GM19351 (cell line): ENCODE data around the gene TSEN54.
"Not testable (repeated sequence)": the region's sequence is repeated elsewhere in the genome, so short reads cannot be mapped to it uniquely, and the experiment has no call there.

ENCODE experiments used
- ATAC-seq: cut with Tn5 transposase; IDR thresholded peaks from one replicate; pipeline ENCODE4 v1.9.1; 2021; ENCODE audit warnings: mild to moderate bottlenecking, moderate library complexity; ENCODE audit not compliant: unreplicated experiment

TSEN54 gene

DNA sequence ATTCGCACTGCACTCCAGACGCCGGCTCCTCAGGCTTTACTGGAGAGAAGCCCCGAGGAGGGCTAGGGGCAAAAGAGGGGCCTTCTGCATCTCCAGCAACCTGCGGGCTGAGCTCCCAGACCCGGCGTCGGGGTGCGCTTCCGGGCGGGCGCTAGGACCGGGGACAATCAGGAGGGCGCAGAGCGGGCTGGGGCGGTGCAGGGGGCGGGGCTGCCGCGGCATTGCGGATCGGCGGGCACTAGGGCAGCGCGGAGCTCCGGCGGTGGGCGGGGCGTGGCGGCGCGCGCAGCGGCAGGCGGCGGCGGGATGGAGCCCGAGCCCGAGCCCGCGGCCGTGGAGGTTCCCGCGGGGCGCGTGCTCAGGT is at the start of gene TSEN54:
Gene TSEN54, plus strand, starts transcription at position 274 of the 364 bp plus-strand sequence. Its CDS starts 33 bp downstream, at position 307.
- peak; percentile 74 for ATAC-seq

DNA sequence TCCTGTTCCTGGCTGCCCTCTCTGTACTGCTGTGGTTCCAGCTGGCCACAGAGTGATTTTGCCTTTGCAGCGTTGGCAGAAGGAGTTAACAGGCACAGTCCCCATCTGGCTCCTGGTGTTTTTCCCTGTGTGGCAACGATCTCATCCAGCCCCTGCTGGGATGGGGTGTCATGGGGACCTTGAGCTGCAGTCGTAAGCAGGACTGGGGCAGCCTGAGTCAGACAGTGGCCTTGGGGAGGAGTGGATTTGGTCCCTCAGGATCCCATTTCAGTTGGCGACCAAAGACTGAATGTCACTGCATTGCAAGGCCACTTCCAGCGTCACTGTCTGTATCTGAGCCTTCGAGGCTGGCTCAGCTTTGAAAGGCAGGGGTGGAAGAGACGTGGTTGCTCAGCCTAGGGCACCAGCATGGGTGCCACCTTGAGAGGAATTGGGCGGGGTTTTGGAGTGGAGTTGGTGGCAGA is 48.0 kb upstream of the TSEN54 start:
- ATAC-seq, result no peak

DNA sequence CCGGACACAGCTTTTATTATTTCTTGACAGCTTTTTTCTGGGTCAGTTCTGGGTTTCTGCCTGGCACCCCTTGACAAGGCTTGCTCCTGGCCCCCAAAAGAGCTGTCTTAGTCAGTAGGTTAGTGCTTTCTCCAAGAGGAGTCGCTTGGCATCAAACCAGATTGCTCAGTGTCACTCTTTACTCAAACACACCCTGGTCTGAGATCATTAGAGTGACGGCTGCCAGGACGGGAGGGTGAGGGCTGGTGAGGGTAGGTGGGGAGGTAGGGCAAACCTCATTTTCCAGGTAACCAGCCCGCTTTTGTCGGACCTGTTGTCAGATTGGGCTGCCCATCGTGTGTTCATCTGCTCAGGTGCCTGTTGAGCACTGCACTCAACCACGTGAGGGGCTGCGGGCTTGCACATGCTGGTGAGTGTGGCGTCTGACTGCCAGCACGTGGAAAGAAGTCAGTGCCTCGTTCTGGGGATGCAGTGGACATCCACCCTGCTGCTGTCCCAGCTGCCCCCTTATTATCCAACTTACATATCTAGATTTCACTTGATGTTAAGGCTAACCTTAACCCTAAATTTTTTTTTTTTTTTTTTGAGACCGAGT is 47.5 kb upstream of the TSEN54 start:
- no peak for ATAC-seq

DNA sequence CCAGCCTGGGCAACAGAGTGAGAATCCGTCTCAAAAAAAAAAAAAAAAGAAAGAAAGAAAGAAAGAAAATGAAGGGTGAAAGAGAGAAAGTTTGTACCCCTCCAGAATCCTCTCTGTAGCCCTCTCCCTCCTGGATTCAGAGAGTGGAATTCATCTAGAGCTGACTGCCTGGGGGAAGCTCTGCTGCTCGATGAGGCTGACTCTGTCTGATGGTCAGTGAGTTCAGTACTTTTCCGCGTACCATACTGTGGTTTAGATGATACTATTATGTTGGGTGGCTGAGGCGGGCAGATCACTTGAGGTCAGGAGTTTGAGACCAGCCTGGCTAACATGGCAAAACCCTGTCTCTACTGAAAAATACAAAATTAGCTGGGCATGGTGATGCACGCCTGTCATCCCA is 45.1 kb upstream of the TSEN54 start:
- no peak for ATAC-seq

DNA sequence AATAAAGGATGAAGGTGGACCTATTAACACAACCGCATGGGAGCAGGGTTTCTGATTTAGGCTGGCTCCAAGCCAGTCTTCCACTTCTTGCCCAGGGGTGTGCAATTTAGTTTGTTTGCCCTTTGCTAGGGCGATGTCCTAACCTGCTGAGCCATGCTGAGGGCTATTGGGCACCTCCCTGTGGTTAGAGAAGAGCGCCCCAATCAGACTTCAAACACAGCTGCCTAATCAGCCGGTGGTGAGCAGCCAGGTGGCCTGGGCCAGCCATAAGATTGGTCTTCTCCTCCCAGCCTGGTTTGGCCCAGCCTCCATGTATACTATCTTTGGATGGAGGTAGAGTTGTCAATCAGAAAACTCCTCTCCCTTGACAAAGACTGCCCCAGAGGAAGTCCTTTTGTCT is 44.2 kb upstream of the TSEN54 start:
- ATAC-seq, result no peak

DNA sequence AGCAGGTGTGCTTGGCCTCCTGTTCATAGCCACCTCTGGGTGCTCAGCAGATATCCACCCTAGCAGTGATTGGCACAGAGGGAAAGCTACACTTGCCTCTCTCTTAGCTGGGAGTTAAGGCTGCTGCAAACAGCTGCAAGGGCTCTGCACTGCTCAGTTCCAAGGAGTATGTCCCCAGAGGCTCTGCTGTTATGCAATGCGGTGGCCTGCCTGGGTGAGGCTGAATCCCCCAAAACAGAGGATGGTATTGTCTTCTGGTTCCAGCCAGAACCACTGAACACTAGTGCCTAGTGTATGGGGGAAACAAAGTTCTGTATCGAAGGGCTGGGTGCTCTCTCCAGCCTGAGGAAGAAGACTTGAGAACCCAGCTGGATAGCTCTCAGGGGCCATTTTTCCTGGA is 43.1 kb upstream of the TSEN54 start:
- ATAC-seq, result no peak

DNA sequence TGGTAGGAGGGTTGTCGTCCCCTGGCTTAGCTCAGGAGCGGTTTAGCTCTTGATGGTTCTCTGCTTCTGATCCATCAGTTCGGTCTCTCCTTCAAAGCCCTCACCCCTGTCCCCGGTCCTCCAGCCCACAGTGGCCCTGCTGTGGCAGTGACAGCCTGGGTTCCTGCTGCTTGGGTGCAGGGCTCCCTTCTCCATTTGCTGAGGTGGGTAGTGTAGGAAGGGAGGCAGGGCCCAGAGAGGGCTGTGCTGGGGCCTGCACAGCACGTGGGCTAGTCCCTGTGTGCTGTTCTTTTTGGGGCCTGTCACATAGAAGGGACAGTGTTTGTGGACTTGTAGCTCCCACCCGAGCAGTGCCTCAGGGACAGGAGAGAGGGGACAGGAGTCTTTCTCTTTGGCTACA is 41.6 kb upstream of the TSEN54 start:
- no peak for ATAC-seq

DNA sequence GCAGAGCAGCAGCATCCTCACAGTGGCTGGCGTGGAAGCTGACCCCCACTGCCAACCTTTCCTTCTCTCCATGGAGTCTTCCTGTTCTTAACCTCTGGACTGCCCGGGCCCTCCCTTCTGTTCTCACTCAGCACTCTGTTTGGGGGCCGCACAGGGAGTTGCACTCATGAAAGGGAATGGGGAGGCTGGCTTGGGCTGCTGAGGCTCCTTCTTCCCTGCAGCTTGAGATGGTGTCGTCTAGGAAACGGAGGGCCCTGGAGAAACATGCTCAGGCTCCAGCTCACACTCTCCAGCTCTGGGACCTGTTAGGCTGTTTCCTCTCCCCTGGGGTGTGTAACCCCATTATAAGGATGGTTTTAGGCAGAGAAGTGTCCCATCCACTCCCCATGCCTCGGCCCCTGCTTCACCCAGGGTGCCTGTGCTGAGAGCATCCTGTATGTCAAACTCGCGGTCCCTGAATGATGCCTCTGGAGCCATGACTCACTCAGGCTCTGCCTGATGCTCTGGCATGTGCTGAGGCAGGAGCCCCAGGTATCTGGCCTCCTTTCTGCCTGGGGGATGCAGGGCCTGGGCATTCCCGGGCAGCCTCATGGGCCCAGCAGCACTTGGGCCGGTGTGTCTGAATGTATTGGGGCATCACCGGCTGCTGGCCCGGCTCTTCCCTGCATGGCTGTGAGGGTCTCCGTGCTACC is 41.0 kb upstream of the TSEN54 start:
- no peak for ATAC-seq

DNA sequence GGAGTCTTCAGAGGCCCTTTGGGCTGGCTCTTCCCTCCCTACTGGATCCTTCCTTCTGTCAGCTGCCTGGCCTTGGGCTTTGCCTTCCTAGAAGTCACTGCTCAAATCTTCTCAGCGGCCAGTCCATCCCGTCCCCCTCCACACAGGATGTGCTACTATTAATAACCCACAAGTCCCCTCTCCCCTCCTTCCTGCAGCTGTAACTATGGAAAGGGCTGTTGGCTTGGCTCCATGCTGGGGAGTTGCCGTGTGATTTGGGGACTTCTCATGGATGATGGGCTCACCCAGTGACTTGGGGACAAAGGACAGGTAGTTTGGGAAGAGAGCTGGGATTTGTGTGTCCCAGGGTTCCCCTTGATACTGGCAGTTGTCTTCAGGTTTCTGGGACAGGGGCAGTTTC is 40.5 kb upstream of the TSEN54 start:
- ATAC-seq, result no peak

DNA sequence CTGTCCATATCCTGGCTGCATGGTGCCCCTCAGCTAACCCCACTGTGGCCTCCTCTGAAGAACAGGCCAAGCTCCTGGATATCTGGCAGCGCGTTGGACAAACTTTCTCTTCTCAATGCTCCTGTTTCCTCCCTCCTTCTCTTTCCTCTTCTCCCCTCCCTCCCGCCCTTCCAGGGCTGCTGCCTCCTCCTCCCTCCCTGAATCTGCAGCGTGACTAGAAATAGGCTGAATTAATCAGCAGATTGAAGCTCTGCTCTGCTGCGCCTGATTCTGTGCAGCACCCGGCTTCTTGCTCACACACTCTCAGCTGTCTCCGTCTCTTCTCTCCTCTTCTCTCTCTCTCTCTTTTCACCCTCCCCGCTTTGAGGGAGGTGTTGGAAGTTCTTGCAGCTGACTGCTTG is 40.1 kb upstream of the TSEN54 start:
- ATAC-seq, result no peak

DNA sequence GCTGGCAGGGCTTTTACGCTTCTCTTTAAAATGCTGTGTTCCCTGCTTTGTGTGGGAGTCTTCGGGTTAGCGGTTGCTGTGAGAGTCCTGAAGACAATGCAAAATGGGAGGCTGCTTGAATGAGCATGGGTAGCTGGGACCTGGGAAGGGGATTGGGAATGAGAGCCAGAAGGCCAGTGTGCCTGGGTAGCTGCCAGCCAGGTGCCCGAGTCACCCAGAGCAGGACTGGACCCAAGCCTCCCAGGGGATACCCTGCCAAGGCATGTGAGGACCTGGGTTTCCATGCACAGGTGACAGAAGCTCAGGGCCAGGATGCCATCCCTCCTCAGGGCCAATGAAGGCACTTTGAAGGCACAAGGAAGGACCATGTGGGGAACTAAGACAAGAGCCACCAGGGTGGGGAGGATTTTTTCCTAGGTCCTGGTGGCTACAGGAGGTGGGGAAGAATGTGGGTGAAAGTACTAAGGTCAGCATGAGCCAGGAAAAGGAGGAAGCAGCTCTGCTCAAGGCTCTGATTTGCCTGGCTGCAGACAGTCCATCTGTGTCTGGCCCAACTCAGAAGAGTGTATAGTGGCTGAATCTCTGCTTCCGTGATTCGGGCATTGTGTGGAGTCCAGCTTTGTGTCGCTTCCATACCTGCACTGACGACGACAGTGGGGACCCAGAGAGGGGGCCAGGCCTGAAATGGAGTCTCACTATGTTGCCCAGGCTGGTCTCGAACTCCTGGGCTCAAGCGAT is 39.4 kb upstream of the TSEN54 start:
- no peak for ATAC-seq

DNA sequence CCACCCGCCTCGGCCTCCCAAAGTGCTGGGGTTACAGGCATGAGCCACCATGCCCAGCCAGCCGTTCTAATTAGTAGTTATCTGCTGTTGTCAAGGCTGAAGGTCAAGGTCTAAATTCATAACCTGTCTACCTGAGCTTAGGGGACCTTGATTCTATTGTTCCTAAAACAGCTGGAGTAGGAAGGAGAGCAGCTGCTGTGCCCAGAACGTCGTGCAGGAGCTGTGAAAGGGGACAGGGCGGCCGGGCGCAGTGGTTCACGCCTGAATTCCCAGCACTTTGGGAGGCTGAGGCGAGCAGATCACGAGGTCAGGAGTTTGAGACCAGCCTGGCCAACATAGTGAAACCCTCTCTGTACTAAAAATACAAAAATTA is 38.9 kb upstream of the TSEN54 start:
- ATAC-seq, result not testable (repeated sequence)

DNA sequence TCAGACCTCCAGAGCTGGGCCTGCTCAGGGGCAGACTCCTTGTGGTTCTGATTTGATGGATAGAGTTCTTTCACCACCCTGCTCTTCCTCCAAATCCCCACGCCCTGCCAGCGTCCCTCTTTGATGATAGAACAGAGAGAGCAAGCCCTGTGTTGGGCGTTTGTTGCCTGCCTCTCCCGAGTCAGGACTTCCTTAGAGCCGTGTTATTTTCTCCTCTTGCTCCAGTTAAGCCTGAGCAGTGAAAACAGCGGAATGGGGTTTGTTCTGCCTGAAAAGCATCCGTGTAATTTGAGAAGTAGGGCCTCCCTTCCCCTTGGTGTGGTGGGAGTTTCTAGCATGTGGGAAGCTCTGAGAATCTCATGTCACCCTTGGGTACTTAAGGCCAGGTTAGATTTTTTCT is 37.8 kb upstream of the TSEN54 start:
- ATAC-seq, result no peak

DNA sequence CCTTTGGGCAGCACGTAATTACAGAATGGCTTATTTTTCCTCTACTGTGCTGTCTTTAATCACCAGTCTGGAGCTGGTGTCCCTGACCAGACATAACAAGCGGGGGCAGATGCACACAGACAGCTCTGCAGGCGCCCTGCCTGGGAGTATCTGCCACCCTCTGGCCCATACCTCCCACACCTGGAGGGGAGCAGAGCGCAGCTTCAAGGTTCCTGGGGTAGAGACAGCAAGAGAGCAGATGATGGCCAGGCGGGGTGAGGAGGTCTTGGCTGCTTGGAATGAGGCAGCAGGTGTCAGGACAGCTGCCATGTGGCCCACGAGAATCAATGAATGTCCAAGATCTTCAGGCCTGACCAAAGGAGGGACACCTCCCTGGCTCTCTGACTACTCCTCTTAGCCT is 36.0 kb upstream of the TSEN54 start:
- ATAC-seq, result no peak

DNA sequence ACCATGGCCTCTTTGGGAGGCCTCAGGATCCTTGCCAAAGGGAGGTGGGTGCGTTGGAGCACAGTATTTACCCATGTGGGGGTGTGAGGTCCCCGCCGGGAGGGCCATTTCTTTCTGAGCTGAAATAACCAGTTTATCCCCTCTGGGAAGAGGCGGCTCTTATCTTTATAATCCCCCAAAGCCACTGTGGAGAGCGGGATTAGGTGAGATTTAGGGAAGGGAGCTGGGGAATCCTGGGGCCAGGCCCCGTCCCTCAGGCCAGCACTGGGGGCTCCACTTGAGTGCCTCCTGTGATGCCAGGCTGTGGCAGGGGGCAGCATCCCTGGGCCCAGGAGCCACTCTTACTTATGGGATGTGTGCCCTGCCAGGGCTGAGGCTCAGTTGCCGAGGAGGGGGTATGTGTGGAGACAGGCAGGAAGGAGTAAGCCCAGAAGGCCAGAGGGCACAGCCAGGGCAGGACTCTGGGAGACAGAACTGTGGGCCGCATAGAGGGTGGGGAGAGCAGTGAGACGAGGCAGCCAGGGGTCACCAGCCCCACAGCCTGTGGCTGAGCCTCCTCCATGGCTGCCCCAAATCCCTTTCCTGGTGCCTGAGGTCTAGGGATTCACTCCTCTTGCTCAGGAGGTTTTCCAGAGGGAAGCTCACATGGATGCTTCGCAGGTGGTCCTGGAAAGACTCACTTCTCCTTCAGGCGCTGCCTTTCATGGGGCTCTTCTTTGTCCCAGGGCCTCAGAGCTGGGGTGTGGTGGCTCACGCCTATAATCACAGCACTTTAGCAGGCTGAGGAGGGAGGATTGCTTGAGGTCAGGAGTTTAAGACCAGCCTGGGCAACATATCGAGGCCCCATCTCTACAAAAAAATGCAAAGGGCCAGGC is 34.9 kb upstream of the TSEN54 start:
- no peak for ATAC-seq

DNA sequence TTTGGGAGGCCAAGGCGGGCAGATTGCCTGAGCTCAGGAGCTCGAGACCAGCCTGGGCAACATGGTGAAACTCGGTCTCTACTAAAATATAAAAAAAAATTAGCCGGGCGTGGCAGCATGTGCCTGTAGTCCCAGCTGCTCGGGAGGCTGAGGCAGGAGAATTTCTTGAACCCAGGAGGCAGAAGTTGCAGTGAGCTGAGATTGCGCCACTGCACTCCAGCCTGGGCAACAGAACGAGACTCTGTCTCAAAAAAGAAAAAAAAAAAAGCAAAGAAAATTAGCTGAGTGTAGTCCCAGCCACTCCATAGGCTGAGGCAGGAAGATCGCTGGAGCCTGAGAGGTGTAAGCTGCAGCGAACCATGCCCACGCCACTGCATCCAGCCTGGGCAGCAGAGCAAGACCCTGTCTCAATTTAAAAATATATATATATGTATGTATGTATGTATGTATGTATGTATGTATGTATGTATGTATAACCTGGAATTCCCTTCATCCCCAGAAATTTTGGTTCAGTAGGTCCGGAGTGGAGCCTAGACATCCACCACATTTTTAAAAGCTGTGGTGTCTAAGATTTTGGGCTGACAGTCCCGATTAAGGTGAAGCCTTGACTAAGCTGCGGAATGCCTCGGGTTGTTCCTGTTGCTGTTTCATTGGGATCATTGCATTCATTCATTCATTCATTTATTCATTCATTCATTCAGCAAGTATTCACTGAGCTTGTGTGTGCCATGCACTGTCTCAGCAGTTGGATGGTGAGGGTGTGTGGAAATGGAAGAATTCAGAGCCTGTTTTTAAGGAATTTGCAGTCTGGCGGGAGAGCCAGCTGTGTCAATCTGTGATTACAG is 34.0 kb upstream of the TSEN54 start:
- ATAC-seq, result no peak

DNA sequence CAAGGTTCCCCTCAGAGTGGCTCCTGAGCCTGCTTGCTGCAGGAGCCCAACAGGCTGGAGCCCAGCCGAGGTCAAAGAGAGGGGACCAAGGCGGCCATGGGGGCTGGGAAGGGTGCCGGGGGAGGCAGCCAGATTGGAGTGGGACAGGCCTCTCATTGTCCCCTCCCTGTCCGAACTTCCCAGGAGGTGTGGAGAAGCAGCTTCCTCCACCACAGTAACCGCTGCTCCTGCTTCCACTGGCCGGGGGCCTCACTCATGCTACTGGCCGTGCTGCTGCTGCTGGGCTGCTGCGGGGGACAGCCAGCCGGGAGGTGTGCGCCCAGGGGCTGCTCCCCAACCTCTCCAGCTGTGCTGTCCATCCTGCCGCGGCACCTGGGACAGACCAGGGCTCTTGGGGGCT is 30.6 kb upstream of the TSEN54 start:
- no peak for ATAC-seq

DNA sequence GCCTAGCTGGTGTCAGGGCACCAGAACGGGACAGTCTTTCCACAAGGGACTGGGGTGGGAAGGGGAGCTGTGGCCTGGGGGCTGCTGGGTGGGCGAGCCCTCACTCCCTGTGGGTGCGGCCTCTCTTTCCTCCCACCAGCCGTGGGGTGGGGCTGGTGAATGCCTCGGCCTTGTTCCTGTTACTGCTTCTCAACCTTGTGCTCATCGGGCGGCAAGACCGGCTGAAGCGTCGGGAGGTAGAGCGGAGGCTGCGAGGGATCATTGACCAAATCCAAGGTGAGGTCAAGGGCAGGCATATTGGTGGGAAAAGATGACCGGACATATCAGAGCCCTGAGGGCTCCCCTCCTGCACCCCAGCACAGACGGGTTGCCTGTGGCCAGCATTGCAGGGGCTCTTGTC is 30.2 kb upstream of the TSEN54 start:
- no peak for ATAC-seq

DNA sequence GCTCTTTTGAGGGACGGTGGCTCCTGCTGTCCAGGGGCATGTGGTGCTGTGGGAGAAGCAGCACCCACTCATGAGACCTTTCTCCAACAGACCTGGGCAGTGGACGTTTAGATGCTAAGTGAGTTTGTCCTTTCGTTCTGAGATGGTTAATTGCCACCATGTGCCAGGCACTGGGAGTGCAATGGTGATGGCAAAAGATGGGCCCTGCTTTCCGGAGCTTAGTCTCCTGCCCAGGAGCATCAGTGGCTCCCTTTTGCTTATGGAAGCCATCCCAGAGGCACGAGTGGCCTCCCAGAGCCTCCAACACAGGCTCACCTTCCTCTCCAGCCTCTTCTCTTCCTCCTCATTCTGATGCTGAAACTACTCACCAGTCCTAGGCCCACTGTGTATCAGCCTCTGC is 29.4 kb upstream of the TSEN54 start:
- ATAC-seq, result no peak

DNA sequence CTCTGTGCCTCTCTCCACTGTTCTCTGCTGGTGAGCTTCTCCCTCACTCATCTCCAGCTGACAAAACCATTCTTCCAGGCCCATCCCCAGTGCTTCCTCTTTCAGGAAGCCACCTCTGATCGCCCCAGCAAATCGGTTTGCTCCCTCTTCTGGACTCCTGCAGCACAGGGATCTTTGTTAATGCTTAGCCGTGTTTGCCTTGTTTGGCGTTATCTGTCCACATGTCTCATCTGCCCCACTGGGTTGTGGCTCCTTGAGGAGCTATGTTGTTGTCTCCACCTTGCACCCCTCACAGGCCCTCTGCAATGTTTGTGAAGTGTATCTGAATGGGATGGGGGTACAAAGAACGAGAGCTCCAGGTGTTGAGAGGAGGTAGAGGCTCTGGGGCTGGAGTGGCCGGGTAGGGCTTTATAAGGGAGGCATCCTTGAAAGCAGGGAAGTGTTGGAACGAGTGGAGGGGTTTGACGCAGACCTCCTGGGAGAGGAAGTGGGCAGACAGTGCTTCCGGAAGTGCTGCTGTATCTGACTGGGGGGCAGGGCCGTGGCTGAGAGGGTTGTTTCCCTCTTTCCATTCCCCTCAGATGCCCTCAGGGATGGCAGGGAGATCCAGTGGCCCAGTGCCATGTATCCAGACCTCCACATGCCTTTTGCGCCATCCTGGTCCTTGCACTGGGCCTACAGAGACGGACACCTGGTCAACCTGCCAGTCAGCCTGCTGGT is 28.8 kb upstream of the TSEN54 start:
- ATAC-seq, result no peak
